Transverse colon (tissue), 4 donors: ENCODE data around the gene CEP135.

Experiments used
- POLR2AphosphoS5 ChIP-seq, 3 donors: sonication (generic); formaldehyde crosslinking; IDR thresholded peaks; one replicate each; pipeline ENCODE4 v1.6.1; 2016; ENCODE audit warnings: antibody characterized with exemption in 3 of 3
- TF ChIP-seq, protein P1 (sequence below), 5 experiments: fragments of 200-600 bp in 3 of 5; fragments of 450-650 bp in 2 of 5; sonication (generic) in 3 of 5; IDR thresholded peaks; 1 replicate in 2 of 5; 2 replicates in 3 of 5; pipeline ENCODE4 v1.5.1; 2016 to 2017; ENCODE audit warnings: antibody characterized with exemption in 5 of 5, inconsistent platforms in 3 of 5, mild to moderate bottlenecking in 2 of 5, moderate library complexity in 1 of 5

DNA sequence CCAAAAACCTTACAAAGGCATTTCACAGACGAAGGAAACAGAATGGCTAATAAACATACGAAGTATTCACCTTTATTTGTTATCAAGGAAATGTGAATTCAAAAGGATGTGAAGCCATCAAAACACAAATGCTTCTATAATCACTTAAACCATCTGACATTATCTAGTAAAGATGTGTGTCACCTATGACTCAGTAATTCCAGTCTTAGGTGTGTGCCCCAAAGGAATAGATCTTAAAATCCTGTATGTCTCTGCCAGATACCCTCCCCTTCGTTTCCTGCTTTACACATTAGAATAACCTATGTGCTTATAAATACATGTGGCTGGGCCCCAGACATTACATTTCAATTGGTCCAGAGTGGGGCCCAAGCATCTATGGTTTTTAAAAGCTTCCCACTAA, 41.8 kb upstream of the CEP135 start:
- TF ChIP-seq POLR2AphosphoS5 (IDR thresholded peaks at IDR 0.05) = no peak
- TF ChIP-seq, protein P1, sequence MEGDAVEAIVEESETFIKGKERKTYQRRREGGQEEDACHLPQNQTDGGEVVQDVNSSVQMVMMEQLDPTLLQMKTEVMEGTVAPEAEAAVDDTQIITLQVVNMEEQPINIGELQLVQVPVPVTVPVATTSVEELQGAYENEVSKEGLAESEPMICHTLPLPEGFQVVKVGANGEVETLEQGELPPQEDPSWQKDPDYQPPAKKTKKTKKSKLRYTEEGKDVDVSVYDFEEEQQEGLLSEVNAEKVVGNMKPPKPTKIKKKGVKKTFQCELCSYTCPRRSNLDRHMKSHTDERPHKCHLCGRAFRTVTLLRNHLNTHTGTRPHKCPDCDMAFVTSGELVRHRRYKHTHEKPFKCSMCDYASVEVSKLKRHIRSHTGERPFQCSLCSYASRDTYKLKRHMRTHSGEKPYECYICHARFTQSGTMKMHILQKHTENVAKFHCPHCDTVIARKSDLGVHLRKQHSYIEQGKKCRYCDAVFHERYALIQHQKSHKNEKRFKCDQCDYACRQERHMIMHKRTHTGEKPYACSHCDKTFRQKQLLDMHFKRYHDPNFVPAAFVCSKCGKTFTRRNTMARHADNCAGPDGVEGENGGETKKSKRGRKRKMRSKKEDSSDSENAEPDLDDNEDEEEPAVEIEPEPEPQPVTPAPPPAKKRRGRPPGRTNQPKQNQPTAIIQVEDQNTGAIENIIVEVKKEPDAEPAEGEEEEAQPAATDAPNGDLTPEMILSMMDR (IDR thresholded peaks at IDR 0.05) = no peak
